Panc1 (cell line): ENCODE measurements around the gene FREM1. TPM values are rescaled to one million over a fixed set of nuclear protein-coding genes. Genes with fewer than 3 reads are reported as not detected.

Experiments used
- ATAC-seq: fragments of 200-7000 bp; cut with Tn5 transposase; 2 replicates; pipeline ENCODE4 v1.9.1; 2020; ENCODE audit warnings: mild to moderate bottlenecking, moderate library complexity
- BruUV-seq: library from RNA; stranded (reverse); fragments of 400-500 nt; replicated peaks from 2 replicates; lab custom pipeline; 2021; lab: Mats Ljungman, UMichigan
- CTCF ChIA-PET: fragments of 300-600 bp; sonication (Branson Sonifier 250); formaldehyde crosslinking; loops from one replicate; lab custom pipeline; 2022; ENCODE audit warnings: antibody characterized with exemption; lab: Charles Lee
- POLR2A ChIA-PET: fragments of 300-600 bp; sonication (Branson Sonifier 250); formaldehyde crosslinking; loops from one replicate; lab custom pipeline; 2022; ENCODE audit warnings: antibody characterized with exemption; lab: Charles Lee
- DNase-seq: peaks from one replicate; pipeline ENCODE4 v3.0.0-alpha.2; 2010; ENCODE audit warnings: low read depth, low spot score
- H3K27ac ChIP-seq: 2 replicates; pipeline ENCODE4 v1.5.1; 2011; ENCODE audit warnings: mild to moderate bottlenecking, low read length, inconsistent platforms
- H3K27me3 ChIP-seq: fragments of 200-500 bp; sonication (Bioruptor generic); 2 replicates; pipeline ENCODE4 v1.6.0; 2014; ENCODE audit warnings: low read length, inconsistent platforms; ENCODE audit not compliant: control insufficient read depth, insufficient read depth
- H3K36me3 ChIP-seq: fragments of 200-500 bp; sonication (Bioruptor generic); 2 replicates; pipeline ENCODE4 v1.5.1; 2014; ENCODE audit warnings: inconsistent platforms, mild to moderate bottlenecking, low read length, moderate library complexity; ENCODE audit not compliant: control insufficient read depth, insufficient read depth
- H3K4me1 ChIP-seq: 2 replicates; pipeline ENCODE4 v1.5.1; 2011; ENCODE audit warnings: inconsistent platforms, mild to moderate bottlenecking, low read length, moderate library complexity; ENCODE audit not compliant: control insufficient read depth, insufficient read depth
- H3K4me3 ChIP-seq, 2 experiments: 2 replicates each; pipeline ENCODE4 v1.5.1; 2011 to 2012; ENCODE audit warnings: low read depth in 2 of 2, low read length in 2 of 2, mild to moderate bottlenecking in 2 of 2, inconsistent platforms in 1 of 2, moderate library complexity in 1 of 2
- H3K9me3 ChIP-seq: fragments of 200-500 bp; sonication (Bioruptor generic); 2 replicates; pipeline ENCODE4 v1.5.1; 2014; ENCODE audit warnings: low read depth, mild to moderate bottlenecking, inconsistent platforms, low read length, moderate library complexity; ENCODE audit not compliant: control insufficient read depth, insufficient read depth
- POLR2AphosphoS5 ChIP-seq: IDR thresholded peaks from 2 replicates; pipeline ENCODE4 v1.6.1; 2012; ENCODE audit warnings: mild to moderate bottlenecking, low read depth, low read length, moderate library complexity
- REST ChIP-seq, 2 experiments: IDR thresholded peaks; 2 replicates each; pipeline ENCODE4 v1.6.1; 2011 to 2012; ENCODE audit warnings: low read depth in 2 of 2, control low read depth in 1 of 2, low read length in 1 of 2, mild to moderate bottlenecking in 1 of 2, moderate library complexity in 1 of 2; ENCODE audit not compliant: insufficient read depth in 1 of 2
- SIN3A ChIP-seq: IDR thresholded peaks from 2 replicates; pipeline ENCODE4 v1.6.1; 2012; ENCODE audit warnings: low read depth, mild to moderate bottlenecking, low read length, moderate library complexity, borderline replicate concordance; ENCODE audit not compliant: insufficient read depth
- TCF7L2 ChIP-seq: IDR thresholded peaks from 2 replicates; pipeline ENCODE4 v1.6.1; 2011; ENCODE audit warnings: mild to moderate bottlenecking, low read depth, low read length, inconsistent platforms
- in situ Hi-C: cut with HindIII; loops from 2 replicates; pipeline ENCODE4 v1.10.0; 2016; ENCODE audit warnings: low sequenced_read_pairs, low pct_unique_long_range_greater_than_20kb
- intact Hi-C: fragments of 100-400 bp; cut with micrococcal nuclease; formaldehyde crosslinking; loops from one replicate; pipeline ENCODE4 v1.10.0; 2022; ENCODE audit not compliant: unreplicated experiment
- total RNA-seq: library from RNA; stranded (reverse); gene quantifications from one replicate; pipeline ENCODE4 v1.2.1, GENCODE V29; 2021; ENCODE audit not compliant: unreplicated experiment
- TF ChIP-seq, protein P1 (sequence below): fragments of 450-650 bp; IDR thresholded peaks from 2 replicates; pipeline ENCODE4 v1.5.1; 2017; ENCODE audit warnings: mild to moderate bottlenecking

Gene FREM1
- total RNA-seq, 1 experiment from 2014 or later = not detected

GRCh38 chr9:14756291-14756690 lies 153.9 kb downstream of the FREM1 start:
- DNase-seq = no peak
- BruUV-seq = no TSS peak
- intact Hi-C loops = no loop called here
- H3K4me3 ChIP-seq = no peak overlapping the region
- ChIA-PET CTCF (no interaction called here), POLR2A (no interaction called here)
- H3K36me3 ChIP-seq = no peaks in the 10 kb centered on the region
- no peaks in the 10 kb centered on the region for H3K27me3 ChIP-seq
- ATAC-seq = no peak
- no peaks in the 10 kb centered on the region for H3K4me1 ChIP-seq
- in situ Hi-C loops = no loop called here
- no peaks in the 10 kb centered on the region for H3K9me3 ChIP-seq
- H3K27ac ChIP-seq = no peak overlapping the region
- TF ChIP-seq POLR2AphosphoS5 = no peak
- no peak for TF ChIP-seq SIN3A
- no peak for TF ChIP-seq TCF7L2
- no peak for TF ChIP-seq REST (IDR thresholded peaks at IDR 0.05; ENCODE audit: insufficient read depth in 1 of 2, low read depth in 2 of 2, low read length in 1 of 2)
- TF ChIP-seq, protein P1, sequence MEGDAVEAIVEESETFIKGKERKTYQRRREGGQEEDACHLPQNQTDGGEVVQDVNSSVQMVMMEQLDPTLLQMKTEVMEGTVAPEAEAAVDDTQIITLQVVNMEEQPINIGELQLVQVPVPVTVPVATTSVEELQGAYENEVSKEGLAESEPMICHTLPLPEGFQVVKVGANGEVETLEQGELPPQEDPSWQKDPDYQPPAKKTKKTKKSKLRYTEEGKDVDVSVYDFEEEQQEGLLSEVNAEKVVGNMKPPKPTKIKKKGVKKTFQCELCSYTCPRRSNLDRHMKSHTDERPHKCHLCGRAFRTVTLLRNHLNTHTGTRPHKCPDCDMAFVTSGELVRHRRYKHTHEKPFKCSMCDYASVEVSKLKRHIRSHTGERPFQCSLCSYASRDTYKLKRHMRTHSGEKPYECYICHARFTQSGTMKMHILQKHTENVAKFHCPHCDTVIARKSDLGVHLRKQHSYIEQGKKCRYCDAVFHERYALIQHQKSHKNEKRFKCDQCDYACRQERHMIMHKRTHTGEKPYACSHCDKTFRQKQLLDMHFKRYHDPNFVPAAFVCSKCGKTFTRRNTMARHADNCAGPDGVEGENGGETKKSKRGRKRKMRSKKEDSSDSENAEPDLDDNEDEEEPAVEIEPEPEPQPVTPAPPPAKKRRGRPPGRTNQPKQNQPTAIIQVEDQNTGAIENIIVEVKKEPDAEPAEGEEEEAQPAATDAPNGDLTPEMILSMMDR = no peak

DNA sequence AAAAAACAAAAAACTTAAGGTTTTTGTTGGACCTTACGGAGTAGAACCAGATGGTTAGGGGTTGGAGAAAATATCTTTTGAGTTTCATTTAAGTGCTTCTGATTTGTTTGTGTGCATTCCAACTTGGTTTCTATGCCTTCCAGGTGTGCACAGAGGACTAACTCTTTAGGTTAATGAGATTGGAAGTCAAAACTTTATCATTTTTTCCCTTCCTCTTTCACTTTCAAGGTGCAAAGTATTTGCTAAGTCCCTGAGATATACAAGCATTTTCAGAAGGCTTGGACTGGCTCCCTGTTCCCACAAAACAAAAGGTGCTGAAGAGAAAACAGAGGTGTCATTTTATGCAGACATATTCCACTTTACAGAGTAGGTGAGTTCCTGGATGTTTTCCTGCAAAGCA lies 157.4 kb downstream of the FREM1 start:
- no peak for DNase-seq
- BruUV-seq = no TSS peak

More for the DNA sequence above, 157.4 kb downstream of the FREM1 start:
- no peaks in the 10 kb centered on the region for H3K36me3 ChIP-seq
- ATAC-seq = no peak
- H3K27ac ChIP-seq = no peak overlapping the region
- no peaks in the 10 kb centered on the region for H3K27me3 ChIP-seq
- no peaks in the 10 kb centered on the region for H3K9me3 ChIP-seq
- H3K4me3 ChIP-seq = no peak overlapping the region
- CTCF ChIA-PET = no interaction called here
- intact Hi-C loops (no loop called here), in situ Hi-C loops (no loop called here)
- POLR2A ChIA-PET = no interaction called here
- TF ChIP-seq TCF7L2 (no peak), SIN3A (no peak), REST (IDR thresholded peaks at IDR 0.05; ENCODE audit: insufficient read depth in 1 of 2, low read depth in 2 of 2, low read length in 1 of 2) (no peak), POLR2AphosphoS5 (no peak)
- TF ChIP-seq, protein P1 = no peak
- H3K4me1 ChIP-seq = no peaks in the 10 kb centered on the region
